ENCODE data around the gene SEC14L5.

SEC14L5 gene

GRCh38 chr16:4972938-4973587 lies 14.9 kb downstream of the SEC14L5 start:
- Histone ChIP-seq H3K36me3 (replicated peaks) (no peaks in the 10 kb centered on the region), H3K9me3 (no peaks in the 10 kb centered on the region), H3K4me1 (no peaks in the 10 kb centered on the region), H3K4me3 (no peak overlapping the region), H3K27me3 (ENCODE audit: low read depth) (peaks cover 3% of the 10 kb centered on the region; the same call in 1 of the 2 replicates)
- DNase-seq (ENCODE audit: low spot score in 2 of 2), result no peak
- in situ Hi-C loops (cut with MboI; ENCODE audit: low sequenced_read_pairs), result no loop called here

- Histone ChIP-seq H3K4me1 (no peaks in the 10 kb centered on the region), H3K36me3 (replicated peaks) (no peaks in the 10 kb centered on the region), H3K9me3 (no peaks in the 10 kb centered on the region), H3K4me3 (no peak overlapping the region), H3K27me3 (ENCODE audit: low read depth) (peaks cover 3% of the 10 kb centered on the region; the same call in 1 of the 2 replicates)
- no peak for DNase-seq (ENCODE audit: low spot score in 2 of 2)
- in situ Hi-C loops (cut with MboI; ENCODE audit: low sequenced_read_pairs), result no loop called here
Measured at GRCh38 chr16:4976079-4976478, 17.9 kb downstream of the SEC14L5 start.

GRCh38 chr16:4976611-4977145 lies 18.5 kb downstream of the SEC14L5 start:
- peaks cover 3% of the 10 kb centered on the region; the same call in 1 of the 2 replicates for H3K27me3 ChIP-seq (ENCODE audit: low read depth)
- no peak overlapping the region for H3K4me3 ChIP-seq
- DNase-seq (ENCODE audit: low spot score in 2 of 2), result no peak
- H3K4me1 ChIP-seq, result no peaks in the 10 kb centered on the region
- no peaks in the 10 kb centered on the region for H3K36me3 ChIP-seq (replicated peaks)
- H3K9me3 ChIP-seq, result no peaks in the 10 kb centered on the region
- in situ Hi-C loops (cut with MboI; ENCODE audit: low sequenced_read_pairs), result no loop called here

- in situ Hi-C loops (cut with MboI; ENCODE audit: low sequenced_read_pairs), result no loop called here
- Histone ChIP-seq H3K4me3 (no peak overlapping the region), H3K9me3 (no peaks in the 10 kb centered on the region), H3K4me1 (no peaks in the 10 kb centered on the region), H3K36me3 (replicated peaks) (no peaks in the 10 kb centered on the region), H3K27me3 (ENCODE audit: low read depth) (no peaks in the 10 kb centered on the region)
- no peak for DNase-seq (ENCODE audit: low spot score in 2 of 2)
Measured at GRCh38 chr16:4979164-4979563, 21.0 kb downstream of the SEC14L5 start.

GRCh38 chr16:4979736-4980660 lies 21.9 kb downstream of the SEC14L5 start:
- H3K9me3 ChIP-seq, result no peaks in the 10 kb centered on the region
- H3K4me3 ChIP-seq, result no peak overlapping the region
- no peak for DNase-seq (ENCODE audit: low spot score in 2 of 2)
- H3K36me3 ChIP-seq (replicated peaks), result no peaks in the 10 kb centered on the region
- peaks cover 3% of the 10 kb centered on the region; the same call in 1 of the 2 replicates for H3K27me3 ChIP-seq (ENCODE audit: low read depth)
- in situ Hi-C loops (cut with MboI; ENCODE audit: low sequenced_read_pairs), result no loop called here
- no peaks in the 10 kb centered on the region for H3K4me1 ChIP-seq

GRCh38 chr16:4980691-4981090 lies 22.6 kb downstream of the SEC14L5 start:
- no peaks in the 10 kb centered on the region for H3K36me3 ChIP-seq (replicated peaks)
- no peak for DNase-seq (ENCODE audit: low spot score in 2 of 2)
- no peaks in the 10 kb centered on the region for H3K9me3 ChIP-seq
- H3K4me1 ChIP-seq, result no peaks in the 10 kb centered on the region
- no peak overlapping the region for H3K4me3 ChIP-seq
- H3K27me3 ChIP-seq (ENCODE audit: low read depth), result peaks cover 8% of the 10 kb centered on the region
- in situ Hi-C loops (cut with MboI; ENCODE audit: low sequenced_read_pairs), result no loop called here

GRCh38 chr16:4981473-4981872 lies 23.3 kb downstream of the SEC14L5 start:
- Histone ChIP-seq H3K9me3 (no peaks in the 10 kb centered on the region), H3K4me3 (no peak overlapping the region), H3K27me3 (ENCODE audit: low read depth) (peaks cover 16% of the 10 kb centered on the region), H3K4me1 (no peaks in the 10 kb centered on the region), H3K36me3 (replicated peaks) (no peaks in the 10 kb centered on the region)
- in situ Hi-C loops (cut with MboI; ENCODE audit: low sequenced_read_pairs), result no loop called here
- DNase-seq (ENCODE audit: low spot score in 2 of 2), result no peak

GRCh38 chr16:4982056-4982867 lies 24.1 kb downstream of the SEC14L5 start:
- Histone ChIP-seq H3K4me3 (no peak overlapping the region), H3K27me3 (ENCODE audit: low read depth) (peaks cover 23% of the 10 kb centered on the region), H3K9me3 (no peaks in the 10 kb centered on the region), H3K4me1 (no peaks in the 10 kb centered on the region), H3K36me3 (replicated peaks) (no peaks in the 10 kb centered on the region)
- DNase-seq (ENCODE audit: low spot score in 2 of 2), result no peak
- in situ Hi-C loops (cut with MboI; ENCODE audit: low sequenced_read_pairs), result no loop called here

- DNase-seq (ENCODE audit: low spot score in 2 of 2), result no peak
- peaks cover 40% of the 10 kb centered on the region for H3K27me3 ChIP-seq (ENCODE audit: low read depth)
- H3K36me3 ChIP-seq (replicated peaks), result no peaks in the 10 kb centered on the region
- no peaks in the 10 kb centered on the region for H3K9me3 ChIP-seq
- in situ Hi-C loops (cut with MboI; ENCODE audit: low sequenced_read_pairs), result no loop called here
- H3K4me1 ChIP-seq, result no peaks in the 10 kb centered on the region
- H3K4me3 ChIP-seq, result no peak overlapping the region
Measured at GRCh38 chr16:4984174-4984990, 26.3 kb downstream of the SEC14L5 start.

GRCh38 chr16:4987250-4987579 lies 29.1 kb downstream of the SEC14L5 start:
- Histone ChIP-seq H3K9me3 (no peaks in the 10 kb centered on the region), H3K27me3 (ENCODE audit: low read depth) (peaks cover 51% of the 10 kb centered on the region), H3K4me3 (no peak overlapping the region), H3K36me3 (replicated peaks) (no peaks in the 10 kb centered on the region), H3K4me1 (no peaks in the 10 kb centered on the region)
- DNase-seq (ENCODE audit: low spot score in 2 of 2), result no peak
- in situ Hi-C loops (cut with MboI; ENCODE audit: low sequenced_read_pairs), result no loop called here

GRCh38 chr16:4987580-4988374 lies 29.6 kb downstream of the SEC14L5 start:
- Histone ChIP-seq H3K4me1 (no peaks in the 10 kb centered on the region), H3K36me3 (replicated peaks) (no peaks in the 10 kb centered on the region), H3K9me3 (no peaks in the 10 kb centered on the region), H3K27me3 (ENCODE audit: low read depth) (peaks cover 57% of the 10 kb centered on the region), H3K4me3 (no peak overlapping the region)
- in situ Hi-C loops (cut with MboI; ENCODE audit: low sequenced_read_pairs), result no loop called here
- no peak for DNase-seq (ENCODE audit: low spot score in 2 of 2)

- no peaks in the 10 kb centered on the region for H3K9me3 ChIP-seq
- H3K27me3 ChIP-seq (ENCODE audit: low read depth), result peaks cover 57% of the 10 kb centered on the region
- DNase-seq (ENCODE audit: low spot score in 2 of 2), result no peak
- no peak overlapping the region for H3K4me3 ChIP-seq
- no peaks in the 10 kb centered on the region for H3K36me3 ChIP-seq (replicated peaks)
- in situ Hi-C loops (cut with MboI; ENCODE audit: low sequenced_read_pairs), result no loop called here
- no peaks in the 10 kb centered on the region for H3K4me1 ChIP-seq
Measured at GRCh38 chr16:4988647-4989046, 30.5 kb downstream of the SEC14L5 start.
